ENCODE data around the gene EIF6. TPM values are rescaled to one million over a fixed set of nuclear protein-coding genes. Genes with fewer than 3 reads are reported as not detected.
"Not testable (repeated sequence)": the region's sequence is repeated elsewhere in the genome, so short reads cannot be mapped to it uniquely, and the experiment has no call there.

Gene EIF6
- total RNA-seq, 1 donor from 2014 or later, result 226 TPM

DNA sequence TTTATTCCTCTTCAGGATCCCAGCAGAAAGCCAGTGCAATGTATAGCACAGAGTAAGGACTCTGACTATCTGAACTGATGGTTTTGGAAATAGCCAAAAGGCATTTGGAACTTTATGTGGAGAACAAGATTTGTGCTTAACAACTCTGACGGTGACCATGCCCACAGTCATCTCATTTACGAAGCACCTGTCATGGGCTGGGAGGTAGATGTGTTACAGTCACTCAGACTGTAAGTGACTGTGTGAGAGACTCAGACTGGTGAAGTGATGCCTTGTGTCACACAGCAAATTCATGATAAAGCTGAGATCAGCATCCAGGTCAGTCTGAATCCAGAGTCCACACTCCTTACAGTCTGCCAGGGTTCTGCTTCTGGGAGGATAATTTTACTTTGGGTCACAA lies 31.5 kb upstream of the EIF6 start:
- Histone ChIP-seq H3K36me3 (ENCODE audit: control insufficient read depth, insufficient read depth, low read length) (no peaks in the 10 kb centered on the region), H3K27me3 (ENCODE audit: control insufficient read depth, insufficient read depth, low read length) (no peaks in the 10 kb centered on the region), H3K4me3 (ENCODE audit: low read depth, low read length) (no peak overlapping the region)
- no peak for FAIRE-seq
- DNase-seq (ENCODE audit: low read depth), result no peak
- TF ChIP-seq, protein P1, sequence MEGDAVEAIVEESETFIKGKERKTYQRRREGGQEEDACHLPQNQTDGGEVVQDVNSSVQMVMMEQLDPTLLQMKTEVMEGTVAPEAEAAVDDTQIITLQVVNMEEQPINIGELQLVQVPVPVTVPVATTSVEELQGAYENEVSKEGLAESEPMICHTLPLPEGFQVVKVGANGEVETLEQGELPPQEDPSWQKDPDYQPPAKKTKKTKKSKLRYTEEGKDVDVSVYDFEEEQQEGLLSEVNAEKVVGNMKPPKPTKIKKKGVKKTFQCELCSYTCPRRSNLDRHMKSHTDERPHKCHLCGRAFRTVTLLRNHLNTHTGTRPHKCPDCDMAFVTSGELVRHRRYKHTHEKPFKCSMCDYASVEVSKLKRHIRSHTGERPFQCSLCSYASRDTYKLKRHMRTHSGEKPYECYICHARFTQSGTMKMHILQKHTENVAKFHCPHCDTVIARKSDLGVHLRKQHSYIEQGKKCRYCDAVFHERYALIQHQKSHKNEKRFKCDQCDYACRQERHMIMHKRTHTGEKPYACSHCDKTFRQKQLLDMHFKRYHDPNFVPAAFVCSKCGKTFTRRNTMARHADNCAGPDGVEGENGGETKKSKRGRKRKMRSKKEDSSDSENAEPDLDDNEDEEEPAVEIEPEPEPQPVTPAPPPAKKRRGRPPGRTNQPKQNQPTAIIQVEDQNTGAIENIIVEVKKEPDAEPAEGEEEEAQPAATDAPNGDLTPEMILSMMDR (IDR thresholded peaks at IDR 0.05; ENCODE audit: insufficient read depth, low read length, severe bottlenecking), result no peak

DNA sequence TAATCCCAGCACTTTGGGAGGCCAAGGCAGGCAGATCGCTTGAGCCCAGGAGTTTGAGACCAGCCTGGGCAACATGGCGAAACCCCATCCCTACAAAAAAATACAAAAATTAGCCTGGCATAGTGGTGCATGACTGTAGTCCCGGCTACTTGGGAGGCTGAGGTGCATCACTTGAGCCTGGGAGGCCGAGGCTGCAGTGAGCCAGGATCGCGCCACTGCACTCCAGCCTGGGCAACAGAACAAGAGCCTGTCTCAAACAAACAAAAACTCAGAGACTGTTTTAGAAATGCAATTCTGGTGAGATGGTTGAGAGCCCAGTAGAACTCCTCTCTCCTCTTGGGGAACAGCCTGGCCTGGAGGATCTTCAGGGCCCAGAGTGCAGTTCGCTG lies 31.1 kb upstream of the EIF6 start:
- H3K36me3 ChIP-seq (ENCODE audit: control insufficient read depth, insufficient read depth, low read length); FAIRE-seq; DNase-seq (ENCODE audit: low read depth); H3K27me3 ChIP-seq (ENCODE audit: control insufficient read depth, insufficient read depth, low read length); H3K4me3 ChIP-seq (ENCODE audit: low read depth, low read length): not testable (repeated sequence)

DNA sequence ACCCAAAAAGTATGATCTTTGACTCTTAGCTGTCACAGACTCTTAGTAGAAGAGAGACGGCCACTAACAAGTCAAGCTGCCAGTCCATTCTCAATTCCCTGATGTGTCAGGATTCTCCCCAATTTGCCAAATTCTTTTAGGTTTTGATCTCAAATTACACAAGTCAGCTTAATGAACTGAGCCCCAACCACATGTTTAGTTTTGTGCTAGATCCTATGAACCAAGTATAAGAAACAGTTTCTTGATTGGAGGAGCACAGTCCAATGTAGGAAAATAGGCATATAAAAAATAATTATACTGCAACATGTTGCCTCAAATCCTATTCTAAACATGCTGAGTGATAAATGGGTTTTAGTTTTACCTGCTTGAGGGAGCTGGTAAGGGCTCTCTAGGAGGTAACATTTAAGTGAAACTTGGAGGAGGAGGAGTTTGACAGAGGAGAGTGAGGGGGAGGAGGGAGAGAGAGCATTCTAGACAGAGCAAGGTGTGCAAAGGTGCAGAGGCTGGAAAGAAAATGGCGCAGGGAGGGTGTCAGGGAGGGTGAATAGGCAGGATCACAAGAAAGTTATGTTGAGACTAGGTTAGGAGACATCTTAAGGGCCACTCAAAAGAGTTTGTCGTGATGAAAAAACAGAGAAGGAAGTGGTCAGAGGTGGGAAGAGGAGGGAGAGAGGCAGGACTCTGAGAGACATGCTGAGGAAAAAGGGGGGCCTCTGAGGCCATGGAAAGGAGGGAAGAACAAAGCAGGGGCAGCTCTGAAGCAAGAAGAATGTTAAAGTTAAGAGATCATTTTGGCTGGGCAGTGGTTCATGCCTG lies 30.5 kb upstream of the EIF6 start:
- Histone ChIP-seq H3K27me3 (ENCODE audit: control insufficient read depth, insufficient read depth, low read length) (no peaks in the 10 kb centered on the region), H3K4me3 (ENCODE audit: low read depth, low read length) (no peak overlapping the region), H3K36me3 (ENCODE audit: control insufficient read depth, insufficient read depth, low read length) (no peaks in the 10 kb centered on the region)
- no peak for DNase-seq (ENCODE audit: low read depth)
- TF ChIP-seq, protein P1 (IDR thresholded peaks at IDR 0.05; ENCODE audit: insufficient read depth, low read length, severe bottlenecking), result no peak
- no peak for FAIRE-seq

DNA sequence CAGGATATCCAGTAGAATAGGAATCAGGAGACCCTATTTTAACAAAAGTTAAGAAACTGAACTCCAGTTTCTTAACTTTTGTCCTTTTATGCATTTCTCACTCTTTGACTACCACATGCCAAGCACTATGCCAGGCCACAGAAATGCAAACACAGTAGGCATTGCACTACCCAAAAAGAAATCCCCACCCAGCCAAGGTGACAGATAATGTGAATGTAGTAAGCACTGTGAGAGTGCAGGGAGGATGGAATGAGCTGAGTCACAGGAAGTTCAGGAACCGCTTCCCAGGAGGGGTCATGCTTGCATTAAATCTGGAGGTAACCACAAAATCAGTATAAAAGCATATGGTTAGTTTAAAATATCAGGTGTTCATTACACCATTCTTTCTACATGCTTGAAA lies 27.7 kb upstream of the EIF6 start:
- no peaks in the 10 kb centered on the region for H3K36me3 ChIP-seq (ENCODE audit: control insufficient read depth, insufficient read depth, low read length)
- TF ChIP-seq, protein P1 (IDR thresholded peaks at IDR 0.05; ENCODE audit: insufficient read depth, low read length, severe bottlenecking), result no peak
- no peaks in the 10 kb centered on the region for H3K27me3 ChIP-seq (ENCODE audit: control insufficient read depth, insufficient read depth, low read length)
- H3K4me3 ChIP-seq (ENCODE audit: low read depth, low read length), result no peak overlapping the region
- FAIRE-seq, result peak; percentile 36
- DNase-seq (ENCODE audit: low read depth), result peak; percentile 88

DNA sequence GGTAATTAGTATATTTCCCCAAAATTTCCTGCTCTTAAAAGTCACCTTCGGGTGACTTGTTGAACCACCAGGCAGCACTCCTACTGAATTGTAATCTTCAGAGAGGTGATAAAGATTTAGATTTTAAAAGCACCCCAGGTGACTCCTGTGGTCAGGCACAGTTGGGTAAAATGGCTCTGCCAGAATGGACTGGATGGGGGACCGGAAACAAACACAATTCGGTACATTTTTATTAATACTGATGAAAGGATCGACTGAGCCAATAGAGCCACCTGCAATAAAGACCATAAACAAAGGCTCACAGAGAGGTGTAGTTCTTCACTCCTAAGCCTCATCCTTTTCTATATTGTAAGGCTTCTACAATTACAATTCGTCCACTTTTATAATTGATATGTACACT lies 27.2 kb upstream of the EIF6 start:
- no peak for DNase-seq (ENCODE audit: low read depth)
- FAIRE-seq, result no peak
- TF ChIP-seq, protein P1 (IDR thresholded peaks at IDR 0.05; ENCODE audit: insufficient read depth, low read length, severe bottlenecking), result no peak
- Histone ChIP-seq H3K4me3 (ENCODE audit: low read depth, low read length) (no peak overlapping the region), H3K36me3 (ENCODE audit: control insufficient read depth, insufficient read depth, low read length) (no peaks in the 10 kb centered on the region), H3K27me3 (ENCODE audit: control insufficient read depth, insufficient read depth, low read length) (no peaks in the 10 kb centered on the region)

DNA sequence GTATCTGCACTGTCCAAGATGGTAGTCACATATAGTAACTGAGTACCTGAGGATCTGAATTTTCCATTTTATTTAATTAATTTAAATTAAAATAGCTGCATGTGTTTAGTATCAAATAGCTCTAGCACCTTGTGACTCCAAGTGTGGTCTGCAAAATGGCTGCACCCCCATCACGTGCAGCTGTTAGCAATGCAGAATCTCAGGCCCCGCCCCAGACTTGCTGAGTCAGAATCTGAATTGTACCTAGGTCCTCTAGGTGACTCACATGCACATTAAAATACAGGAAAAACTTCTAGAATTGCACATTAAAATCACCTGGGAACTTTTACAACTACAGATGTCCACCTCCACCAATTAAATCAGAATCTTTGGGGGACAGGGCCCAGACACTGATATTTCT lies 26.8 kb upstream of the EIF6 start:
- TF ChIP-seq, protein P1 (IDR thresholded peaks at IDR 0.05; ENCODE audit: insufficient read depth, low read length, severe bottlenecking), result no peak
- DNase-seq (ENCODE audit: low read depth) (peak; percentile 77), FAIRE-seq (no peak)
- H3K4me3 ChIP-seq (ENCODE audit: low read depth, low read length), result no peak overlapping the region
- peaks cover under 1% of the 10 kb centered on the region for H3K36me3 ChIP-seq (ENCODE audit: control insufficient read depth, insufficient read depth, low read length)
- H3K27me3 ChIP-seq (ENCODE audit: control insufficient read depth, insufficient read depth, low read length), result no peaks in the 10 kb centered on the region

Measured in bronchial epithelial cell (primary cell).